GM19043 (cell line): ENCODE data around the gene ITGB8.

Experiments
- ATAC-seq: cut with Tn5 transposase; IDR thresholded peaks from one replicate; pipeline ENCODE4 v1.9.1; 2021; ENCODE audit warnings: low read depth; ENCODE audit not compliant: unreplicated experiment

ITGB8 gene

DNA sequence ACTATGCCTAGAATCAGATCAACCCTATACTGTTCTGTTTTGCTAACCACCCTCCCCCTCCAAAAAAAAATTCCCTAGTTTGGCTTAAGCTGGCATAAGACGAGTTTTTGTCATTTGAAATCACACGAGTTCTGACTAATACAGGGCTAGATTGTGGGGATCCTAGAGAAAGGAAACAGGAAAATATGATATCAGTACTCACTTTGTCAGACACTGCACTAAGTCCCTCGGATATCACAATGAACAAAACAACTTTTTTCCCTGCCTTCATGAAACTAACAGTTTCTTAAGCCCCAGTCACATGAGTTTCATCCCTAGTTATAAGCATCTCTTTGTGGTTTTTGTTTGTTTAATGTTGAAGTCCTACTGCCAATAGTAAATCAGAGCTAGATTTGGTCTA lies 118.5 kb downstream of the ITGB8 start:
- no peak for ATAC-seq

DNA sequence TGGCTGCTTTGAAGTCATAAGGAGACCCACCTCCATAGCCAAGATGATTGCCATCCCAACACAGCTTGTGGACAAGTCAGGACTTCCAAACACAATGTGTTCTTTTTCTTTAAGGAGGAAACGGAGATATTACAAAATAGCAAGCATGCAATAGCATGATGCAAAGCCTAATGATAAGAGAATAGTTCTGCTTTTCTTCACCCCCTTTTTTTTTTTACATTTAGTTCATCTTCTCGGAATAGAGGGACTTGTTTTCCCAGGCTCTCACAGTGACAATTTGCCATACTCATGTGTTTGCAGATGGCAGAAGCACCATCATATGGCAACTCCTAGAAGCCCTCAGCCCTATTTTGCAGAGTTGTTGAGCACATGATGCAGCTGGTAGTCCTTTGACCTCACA lies 119.8 kb downstream of the ITGB8 start:
- ATAC-seq, result no peak

DNA sequence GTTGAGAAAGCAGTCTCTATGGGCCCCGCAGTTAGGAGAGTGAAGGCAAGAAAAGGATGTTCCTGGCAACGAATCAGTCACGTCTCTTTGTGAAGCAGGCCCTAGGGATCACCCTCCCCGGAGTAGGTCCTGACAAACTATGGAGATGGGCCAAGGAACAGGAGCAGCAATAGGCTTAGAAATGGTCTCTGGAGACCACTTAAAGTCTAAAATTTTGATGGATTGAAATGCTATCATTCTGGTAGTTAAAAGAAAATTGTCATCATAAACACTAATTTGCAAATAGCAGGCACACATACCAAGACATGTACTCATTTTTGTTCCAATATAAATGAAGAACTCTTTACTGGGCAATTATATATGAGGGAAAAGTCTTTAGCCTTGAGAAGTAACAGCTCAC lies 123.5 kb downstream of the ITGB8 start:
- ATAC-seq, result no peak

DNA sequence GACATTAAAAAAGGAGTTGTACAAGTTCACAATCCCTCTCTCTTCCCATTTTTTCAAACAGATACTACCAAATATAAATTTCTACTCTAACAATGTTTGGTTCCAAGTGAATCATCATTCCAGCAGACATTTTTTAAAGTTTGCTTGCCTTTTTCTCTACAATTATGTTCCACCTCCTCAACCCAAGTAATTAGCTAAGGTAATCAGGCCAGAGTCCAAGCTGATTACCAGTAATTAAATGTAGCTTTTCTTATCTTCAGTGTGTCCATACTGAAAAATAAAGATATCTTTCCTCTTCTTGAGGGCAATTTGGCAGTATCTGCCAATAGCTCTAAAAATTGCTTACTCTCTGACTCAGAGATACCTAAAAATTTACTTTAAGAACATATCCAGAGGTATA lies 126.0 kb downstream of the ITGB8 start:
- no peak for ATAC-seq

DNA sequence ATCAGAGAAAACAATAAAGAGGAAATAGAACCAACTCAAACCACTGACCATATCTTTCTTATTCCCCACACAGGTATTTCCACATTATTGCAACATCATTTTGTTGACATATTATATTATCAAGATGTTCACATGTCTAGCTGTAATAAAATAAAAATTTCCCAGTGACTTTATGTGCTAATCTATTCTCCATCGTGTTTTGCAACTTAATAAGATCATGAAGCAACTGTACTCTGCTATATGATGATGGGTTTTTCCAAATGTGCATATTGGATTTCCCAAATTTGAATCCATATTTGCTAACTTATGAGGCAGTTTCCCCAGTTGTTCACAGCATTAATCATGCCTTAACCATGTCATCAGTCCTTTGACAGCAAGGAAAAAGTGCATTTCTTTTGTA lies 127.8 kb downstream of the ITGB8 start:
- no peak for ATAC-seq

DNA sequence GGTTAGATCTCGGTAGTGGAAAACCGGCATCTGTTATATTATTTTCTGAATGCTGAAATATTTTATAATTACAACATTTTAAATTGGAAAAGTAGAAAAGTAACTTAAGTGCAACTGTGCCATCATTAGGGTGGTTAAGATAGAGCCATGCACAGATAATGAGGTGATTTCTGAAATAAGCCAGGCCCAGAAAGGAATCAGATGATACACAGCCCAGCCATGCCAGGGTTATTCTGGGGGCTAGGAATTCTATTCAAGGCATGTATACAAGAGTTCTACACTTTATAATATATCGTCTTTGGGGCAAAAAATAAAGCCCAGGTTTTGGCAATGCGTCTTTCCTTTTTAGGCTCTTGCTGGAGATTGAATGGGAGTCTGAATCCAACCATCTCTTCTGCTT lies 128.7 kb downstream of the ITGB8 start:
- ATAC-seq, result no peak

DNA sequence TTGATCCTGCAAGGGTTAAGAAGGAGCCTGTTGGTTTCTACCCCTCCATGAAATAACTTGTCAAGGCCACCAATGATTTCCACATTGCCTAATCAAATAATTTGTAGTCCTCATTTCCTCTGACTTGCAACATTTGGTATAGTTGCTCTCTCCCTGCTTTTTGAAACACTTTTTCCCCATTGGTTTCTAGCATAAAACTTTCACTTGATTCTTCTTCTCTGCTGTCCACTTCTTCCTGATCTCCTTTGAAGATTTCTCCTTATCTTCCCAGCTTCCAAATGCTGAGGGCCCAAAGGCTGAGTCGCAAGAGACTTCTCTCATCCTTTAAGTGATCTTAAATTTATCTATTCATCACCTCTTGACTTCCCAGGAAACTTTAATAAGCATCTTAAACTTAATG lies 134.2 kb downstream of the ITGB8 start:
- no peak for ATAC-seq
